Adipose tissue (tissue), 3 donors: ENCODE measurements around the gene LYPD6B. TPM values are rescaled to one million over a fixed set of nuclear protein-coding genes. Genes with fewer than 3 reads are reported as not detected.

ENCODE experiments used
- H3K27ac ChIP-seq: one replicate; pipeline ENCODE4 v1.5.1; 2013; ENCODE audit warnings: low read depth, low read length
- WGBS, 3 donors: extraction: QIAGEN DNeasy Blood & Tissue Kit; methylation state at CpG; one replicate each; pipeline ENCODE4 v1.1.7; 2013; 5-methylcytosine and 5-hydroxymethylcytosine counted together
- polyA plus RNA-seq, 3 donors: library from polyadenylated mRNA; stranded (reverse); fragments of 200-250 nt; gene quantifications; one replicate each; pipeline ENCODE4 v1.2.3, GENCODE V29; 2013
- donor health status: healthy with polysubstance abuse.
- donor health status: Bipolar disorder and iron deficiency.
- donor health status: healthy.

The LYPD6B gene
- polyA plus RNA-seq, 3 donors: 4.3 to 6.6 TPM; not detected in 1

GRCh38 chr2:149008381-149008780, 30.1 kb upstream of the LYPD6B start:
- WGBS, 3 donors: 80 to 85% (median 81%) methylated on average over 7 of the region's 7 CpGs

DNA sequence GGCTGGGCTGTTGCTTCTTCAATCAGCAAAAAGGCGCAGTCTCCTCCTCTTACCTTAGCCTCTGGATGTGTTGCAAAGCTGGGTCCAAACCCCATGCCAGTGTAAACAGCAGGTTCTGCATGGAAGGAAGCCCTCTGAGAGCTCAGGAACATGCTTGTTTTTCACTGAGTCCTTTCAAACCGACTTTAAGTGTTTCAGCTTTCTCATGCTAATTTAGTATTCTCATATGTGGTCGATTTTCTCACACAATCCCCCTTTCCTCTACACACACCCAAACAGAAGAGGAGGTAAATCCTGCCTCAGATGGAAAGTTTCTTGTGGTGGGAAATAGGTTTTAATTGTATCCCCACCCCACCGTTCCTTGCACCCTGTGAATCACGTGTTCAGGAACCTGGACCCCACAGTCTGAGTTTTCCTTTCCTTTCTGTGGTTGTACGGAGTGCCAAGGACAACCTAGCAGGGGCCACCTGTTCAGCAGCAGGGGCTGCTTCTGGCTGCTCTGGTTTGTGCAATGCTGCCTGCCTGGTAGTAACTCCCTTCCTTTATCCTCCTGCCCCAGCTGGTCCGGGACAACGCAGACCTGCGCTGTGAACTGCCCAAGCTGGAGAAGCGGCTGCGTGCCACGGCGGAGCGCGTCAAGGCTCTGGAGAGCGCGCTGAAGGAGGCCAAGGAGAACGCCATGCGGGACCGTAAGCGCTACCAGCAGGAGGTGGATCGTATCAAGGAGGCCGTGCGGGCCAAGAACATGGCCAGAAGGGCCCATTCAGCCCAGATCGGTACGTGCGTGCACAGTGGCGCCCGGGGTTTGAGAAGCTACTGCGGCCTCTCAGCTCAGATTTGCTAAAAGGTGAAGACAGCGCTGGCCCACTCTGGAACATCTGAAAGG, 28.7 kb upstream of the LYPD6B start:
- H3K27ac ChIP-seq: no peak overlapping the region
- 91 to 92% (median 92%) methylated on average over 31 of the region's 31 CpGs for WGBS, 3 donors

More at GRCh38 chr2:149008381-149008780, 30.1 kb upstream of the LYPD6B start:
- H3K27ac ChIP-seq: no peak overlapping the region

DNA sequence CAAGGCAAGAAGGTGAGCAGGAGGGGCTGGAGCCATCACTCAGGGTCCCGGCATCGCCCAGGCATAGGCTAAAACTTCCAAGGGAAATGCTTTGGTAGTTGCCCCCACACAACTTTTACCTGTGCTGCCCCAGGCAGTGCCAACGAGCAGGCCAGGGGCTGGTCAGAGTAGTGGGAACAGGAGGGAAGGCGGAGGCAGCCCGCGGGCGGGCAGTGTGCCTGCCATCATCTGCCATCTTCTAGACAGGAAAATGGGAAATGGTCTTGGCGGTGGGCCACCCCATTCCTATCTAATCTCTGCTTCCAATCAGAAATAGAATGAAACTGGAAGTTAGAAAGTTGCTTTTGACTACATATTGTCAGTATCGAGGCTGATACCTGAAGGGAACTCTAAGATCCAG, 26.0 kb upstream of the LYPD6B start:
- no peak overlapping the region for H3K27ac ChIP-seq
- WGBS, 3 donors: 84 to 91% (median 89%) methylated on average over 9 of the region's 9 CpGs

DNA sequence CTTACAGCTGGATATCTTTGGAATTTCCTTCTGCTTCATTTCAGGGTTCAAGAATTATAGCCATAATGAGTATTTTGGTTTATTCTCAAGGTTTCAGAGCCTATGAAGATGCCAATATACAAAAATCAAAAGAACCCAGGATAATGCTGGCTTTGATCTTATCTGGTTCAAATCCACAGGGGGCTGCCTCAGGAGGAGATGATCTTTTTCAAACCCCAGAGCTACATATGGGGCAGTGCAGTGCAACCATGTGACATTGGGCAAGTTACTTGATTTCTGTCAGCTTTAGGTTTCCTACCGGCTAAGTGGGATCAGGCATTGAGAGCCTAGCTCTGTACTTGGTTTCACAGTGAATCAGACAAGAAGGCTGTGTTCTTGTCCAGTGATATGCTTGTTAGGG, 23.0 kb upstream of the LYPD6B start:
- WGBS, 3 donors: 85 to 97% (median 90%) methylated on average over 1 of the region's 1 CpG
- no peak overlapping the region for H3K27ac ChIP-seq

GRCh38 chr2:149015926-149016563, 22.5 kb upstream of the LYPD6B start:
- H3K27ac ChIP-seq: no peak overlapping the region
- 86 to 93% (median 93%) methylated on average over 4 of the region's 4 CpGs for WGBS, 3 donors

- 47 to 50% (median 48%) methylated on average over 14 of the region's 14 CpGs for WGBS, 3 donors
- H3K27ac ChIP-seq: no peak overlapping the region
Measured at GRCh38 chr2:149017116-149017985, 21.1 kb upstream of the LYPD6B start.

- WGBS, 3 donors: 75 to 81% (median 79%) methylated on average over 3 of the region's 3 CpGs
- no peak overlapping the region for H3K27ac ChIP-seq
Measured at GRCh38 chr2:149018981-149019380, 19.5 kb upstream of the LYPD6B start.

- H3K27ac ChIP-seq: no peak overlapping the region
Measured at GRCh38 chr2:149019768-149020167, 18.7 kb upstream of the LYPD6B start.

GRCh38 chr2:149020432-149020851, 18.1 kb upstream of the LYPD6B start:
- WGBS, 3 donors: 71 to 75% (median 74%) methylated on average over 10 of the region's 10 CpGs
- H3K27ac ChIP-seq: no peak overlapping the region

More at GRCh38 chr2:149019768-149020167, 18.7 kb upstream of the LYPD6B start:
- WGBS, 3 donors: 34 to 56% (median 35%) methylated on average over 2 of the region's 2 CpGs

DNA sequence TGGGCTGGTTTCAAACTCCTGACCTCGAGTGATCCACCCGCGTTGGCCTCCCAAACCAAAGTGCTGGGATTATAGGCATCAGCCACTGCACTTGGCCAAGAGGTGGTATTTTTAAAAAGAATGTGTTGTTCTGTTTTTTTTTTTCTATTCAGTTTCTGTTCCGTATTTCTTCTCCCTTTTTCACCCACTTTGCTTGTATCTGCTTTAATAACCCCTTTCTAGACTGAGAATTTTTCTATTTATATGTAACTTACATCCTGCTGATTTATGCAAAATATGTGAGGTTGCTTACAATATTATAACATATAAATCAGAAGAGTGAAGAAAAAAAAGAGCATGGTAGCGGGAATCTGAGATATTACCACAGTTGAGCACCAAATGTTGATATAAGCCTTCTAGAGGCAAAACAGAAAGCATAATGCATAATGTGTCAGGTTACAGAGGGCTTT, 17.2 kb upstream of the LYPD6B start:
- 79 to 90% (median 82%) methylated on average over 5 of the region's 5 CpGs for WGBS, 3 donors
- H3K27ac ChIP-seq: no peak overlapping the region

DNA sequence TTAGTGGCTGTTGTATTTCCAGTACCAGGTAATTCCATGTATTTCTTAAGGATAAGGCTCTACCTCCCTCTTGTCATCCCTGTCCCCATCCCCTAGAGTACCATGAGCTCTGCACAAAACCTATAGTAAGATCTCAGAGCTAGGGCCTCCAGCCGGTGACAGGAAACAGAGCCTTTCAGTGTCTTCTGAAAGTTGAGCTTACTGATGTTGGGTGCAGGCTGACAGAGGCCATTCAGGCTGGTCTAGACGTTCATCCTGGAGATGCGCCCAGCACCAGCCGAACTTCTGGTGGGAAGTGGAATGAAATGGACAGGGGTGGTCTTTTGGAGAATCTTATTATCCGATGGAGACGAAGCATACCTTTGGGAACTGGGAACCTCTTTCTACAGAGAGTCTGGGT, 16.7 kb upstream of the LYPD6B start:
- 85 to 93% (median 92%) methylated on average over 6 of the region's 6 CpGs for WGBS, 3 donors
- no peak overlapping the region for H3K27ac ChIP-seq

DNA sequence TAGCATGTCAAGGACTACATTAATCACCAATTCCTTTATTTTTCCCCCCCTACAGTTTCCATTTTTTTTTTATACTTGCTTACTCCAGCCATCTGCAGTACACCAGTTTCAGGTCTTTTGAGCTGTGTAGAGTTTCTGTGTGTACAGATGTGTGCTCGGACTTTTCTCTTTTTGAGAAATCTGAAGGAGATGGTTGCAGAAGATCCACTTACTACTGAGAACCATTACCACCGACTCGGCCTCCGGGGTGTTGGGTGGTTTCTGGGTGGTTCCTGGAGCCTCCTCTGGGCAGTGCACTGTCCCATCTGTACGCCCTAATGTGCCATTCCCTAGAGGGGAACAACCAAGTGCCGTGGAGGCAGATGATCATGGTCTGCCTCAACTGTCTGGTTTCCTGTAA, 15.4 kb upstream of the LYPD6B start:
- 88 to 93% (median 90%) methylated on average over 6 of the region's 6 CpGs for WGBS, 3 donors

GRCh38 chr2:149027590-149028250, 10.8 kb upstream of the LYPD6B start:
- no peak overlapping the region for H3K27ac ChIP-seq

More for the DNA sequence above, 15.4 kb upstream of the LYPD6B start:
- H3K27ac ChIP-seq: no peak overlapping the region

GRCh38 chr2:149028377-149028776, 10.1 kb upstream of the LYPD6B start:
- 70 to 79% (median 74%) methylated on average over 6 of the region's 6 CpGs for WGBS, 3 donors
- H3K27ac ChIP-seq: no peak overlapping the region

More at GRCh38 chr2:149027590-149028250, 10.8 kb upstream of the LYPD6B start:
- 67 to 85% (median 71%) methylated on average over 7 of the region's 7 CpGs for WGBS, 3 donors

- 68 to 76% (median 70%) methylated on average over 2 of the region's 2 CpGs for WGBS, 3 donors
- no peak overlapping the region for H3K27ac ChIP-seq
Measured at GRCh38 chr2:149028891-149029290, 9.6 kb upstream of the LYPD6B start.

DNA sequence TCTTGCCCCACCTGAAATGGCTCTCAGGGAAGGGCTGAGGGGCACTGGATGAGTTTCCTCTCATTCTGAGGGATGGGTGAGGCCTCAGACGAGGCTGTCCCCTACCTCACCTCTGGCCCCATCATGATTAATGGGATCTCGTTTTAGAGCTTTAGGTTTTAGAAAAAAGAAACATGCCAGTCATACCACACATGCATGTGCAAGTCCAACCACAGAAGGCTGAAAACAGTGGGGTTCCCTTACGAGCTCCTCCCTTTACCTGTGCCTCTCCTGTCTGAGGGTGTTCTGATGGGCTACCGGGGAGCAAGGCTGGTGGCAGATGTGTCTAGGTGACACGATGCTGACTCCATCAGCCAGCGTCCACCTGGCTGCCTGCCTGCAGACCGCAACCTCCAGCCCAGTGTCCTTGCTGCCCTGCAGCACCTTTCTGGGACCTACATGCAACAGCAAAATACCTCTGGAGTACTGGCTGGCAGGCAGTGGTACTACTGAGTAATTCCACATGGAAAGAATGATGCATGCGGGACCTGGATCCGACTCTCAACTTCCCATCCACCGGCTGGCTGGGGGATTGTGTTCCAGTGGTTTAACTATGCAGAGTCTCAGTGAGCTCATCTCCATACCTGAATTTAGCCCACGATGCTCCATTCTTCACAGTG, 9.1 kb upstream of the LYPD6B start:
- 77 to 82% (median 79%) methylated on average over 11 of the region's 11 CpGs for WGBS, 3 donors
- no peak overlapping the region for H3K27ac ChIP-seq

DNA sequence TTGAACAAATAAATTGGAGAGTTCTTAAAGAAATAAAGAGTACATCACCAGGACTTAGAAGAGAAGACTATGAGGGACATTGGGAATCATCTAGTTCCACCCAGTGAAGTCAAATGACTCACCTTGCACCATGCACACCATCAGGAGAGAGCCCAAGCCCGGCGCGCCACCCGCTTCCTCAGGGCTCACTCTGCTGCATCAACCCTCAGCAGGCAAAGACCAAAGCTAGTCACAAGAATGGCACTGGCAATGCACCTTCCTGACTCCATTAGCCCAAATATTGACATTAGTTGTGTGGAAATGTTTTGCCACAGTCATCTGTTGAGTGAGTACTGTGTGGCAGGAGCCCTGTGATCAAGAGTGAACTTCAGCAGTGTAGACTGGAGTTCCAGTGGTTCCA, 7.1 kb upstream of the LYPD6B start:
- 98 to 99% (median 99%) methylated on average over 4 of the region's 4 CpGs for WGBS, 3 donors
- H3K27ac ChIP-seq: no peak overlapping the region

DNA sequence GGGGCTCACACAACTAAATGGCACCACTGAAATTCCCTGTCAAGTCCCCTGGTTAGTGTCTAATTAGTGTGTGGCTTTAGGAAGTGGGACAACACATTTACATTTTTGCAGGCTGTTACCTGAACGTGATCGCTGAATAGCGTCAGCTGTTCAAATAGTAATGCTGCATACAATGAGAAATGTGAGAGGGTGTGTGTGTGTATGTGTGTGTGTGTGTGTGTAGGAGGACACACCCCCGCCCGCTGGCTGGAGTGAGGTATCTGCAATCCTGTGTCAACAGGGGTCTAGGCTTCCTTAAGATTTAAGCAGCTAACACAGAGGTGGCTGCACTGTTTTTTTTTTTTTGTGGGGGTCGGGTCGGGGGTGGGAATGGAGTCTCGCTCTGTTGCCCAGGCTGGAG, 4.8 kb upstream of the LYPD6B start:
- WGBS, 3 donors: 45 to 85% (median 78%) methylated on average over 7 to 8 of the region's 8 CpGs
- no peak overlapping the region for H3K27ac ChIP-seq
